A204.1 (cell line): Measurements from ENCODE around the gene TNFAIP8L1.

ENCODE experiments used
- FAIRE-seq: peaks from 2 replicates; lab custom pipeline; 2012; peaks lifted over from hg19 to GRCh38; lab: Jason Lieb, UNC

The TNFAIP8L1 gene

DNA sequence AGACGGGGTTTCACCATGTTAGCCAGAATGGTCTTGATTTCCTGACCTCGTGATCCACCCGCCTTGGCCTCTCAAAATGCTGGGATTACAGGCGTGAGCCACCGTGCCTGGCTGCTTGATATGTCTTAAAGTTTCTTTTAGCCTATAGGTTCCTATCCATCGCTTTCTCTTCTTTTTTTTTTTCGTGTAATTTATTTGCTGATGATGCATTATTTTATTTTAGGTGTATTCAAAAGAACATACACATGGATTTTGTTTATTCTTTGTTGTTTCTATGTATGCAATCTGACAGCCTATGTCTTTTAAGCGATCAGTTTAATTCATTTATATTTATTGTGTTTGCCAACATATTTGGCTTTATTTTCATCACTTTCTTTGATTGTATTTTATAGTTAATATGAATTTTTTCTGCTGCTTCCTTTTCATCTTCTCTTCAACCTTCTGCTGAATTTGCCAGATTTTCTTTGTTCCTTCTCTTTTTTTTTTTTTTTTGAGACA, 26.0 kb upstream of the TNFAIP8L1 start:
- no peak for FAIRE-seq

DNA sequence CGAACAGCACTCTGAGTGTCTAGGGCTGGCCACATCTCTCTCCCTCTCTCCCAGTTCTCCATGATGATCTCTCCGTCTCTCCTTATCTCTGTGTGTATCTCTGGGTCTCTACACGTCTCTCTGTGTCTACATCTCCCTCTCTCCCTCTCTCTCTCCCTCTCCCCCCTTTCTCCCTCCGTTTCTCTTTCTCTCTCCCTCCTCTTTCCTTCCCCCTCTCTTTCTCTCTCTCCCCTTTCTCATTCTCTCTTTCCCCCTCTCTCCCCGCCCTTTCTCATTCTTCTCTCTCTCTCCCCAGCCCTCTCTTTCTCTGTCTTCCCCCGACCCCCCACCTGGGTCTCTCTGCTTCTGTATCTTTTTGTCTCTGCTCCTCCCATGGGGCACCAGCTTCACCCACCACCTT, 21.3 kb upstream of the TNFAIP8L1 start:
- FAIRE-seq: no peak

DNA sequence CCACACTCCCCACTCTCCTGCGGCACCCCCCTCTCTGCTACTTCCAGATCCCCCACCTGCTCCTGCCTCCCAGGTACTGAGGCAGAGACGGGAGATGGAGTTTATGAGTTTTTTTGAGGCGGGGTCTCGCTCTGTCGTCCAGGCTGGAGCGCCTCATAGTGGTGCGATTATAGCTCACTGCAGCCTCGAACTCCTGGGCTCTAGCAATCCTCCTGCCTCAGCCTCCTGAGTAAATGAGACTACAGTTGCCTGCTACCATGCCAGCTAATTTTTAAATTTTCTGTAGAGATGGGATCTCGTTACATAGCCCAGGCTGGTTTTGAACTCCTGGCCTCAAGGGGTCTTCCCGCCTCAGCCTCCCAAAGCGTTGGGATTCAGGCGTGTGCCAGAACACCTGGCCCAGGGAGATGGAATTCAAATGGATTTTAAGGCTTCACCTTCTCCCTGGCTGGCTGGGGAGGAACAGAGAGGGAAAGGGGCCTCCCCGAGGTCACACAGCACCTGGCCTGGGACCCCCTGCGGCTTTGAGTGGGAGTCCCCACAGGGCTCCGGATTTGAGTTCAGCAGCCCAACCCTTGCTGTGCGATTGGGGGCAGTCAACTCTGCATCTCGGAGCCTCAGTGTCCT, 19.5 kb upstream of the TNFAIP8L1 start:
- FAIRE-seq: no peak

GRCh38 chr19:4620675-4621074, 18.6 kb upstream of the TNFAIP8L1 start:
- no peak for FAIRE-seq

DNA sequence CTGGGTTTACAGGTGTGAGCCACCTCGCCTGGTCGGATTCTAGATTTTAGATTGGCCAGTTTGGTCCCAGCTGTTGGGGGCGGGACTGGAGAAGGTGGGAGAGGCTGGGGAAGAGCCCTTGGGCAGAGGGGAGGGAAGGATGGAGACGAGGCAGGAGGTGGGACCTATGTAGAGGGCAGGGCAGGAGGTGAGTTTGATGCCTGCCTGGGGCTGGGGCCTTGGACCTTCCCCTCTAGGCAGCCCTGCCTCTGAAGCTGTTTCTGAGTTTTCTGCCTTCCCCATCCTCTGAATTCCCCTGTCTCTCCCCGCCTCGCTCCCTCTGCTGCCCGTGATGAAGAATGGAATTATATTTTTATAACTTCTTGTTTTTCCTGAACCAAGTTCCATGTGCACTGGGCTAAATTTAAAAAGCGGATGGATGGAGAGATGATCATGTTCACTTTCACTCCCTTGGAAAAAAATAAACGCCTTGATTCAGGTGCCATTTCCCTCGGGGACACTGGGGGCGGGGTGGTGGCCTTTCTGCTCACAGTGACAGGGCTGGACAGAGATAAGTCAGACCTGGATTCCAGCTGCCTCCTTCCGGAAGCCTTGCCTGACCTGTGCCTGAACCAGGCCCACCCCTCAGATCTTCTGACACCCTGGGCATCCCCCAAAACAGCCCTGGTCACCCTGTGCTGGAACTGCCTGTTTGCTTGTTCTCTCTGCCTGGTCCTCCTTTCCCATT, 16.5 kb upstream of the TNFAIP8L1 start:
- no peak for FAIRE-seq

DNA sequence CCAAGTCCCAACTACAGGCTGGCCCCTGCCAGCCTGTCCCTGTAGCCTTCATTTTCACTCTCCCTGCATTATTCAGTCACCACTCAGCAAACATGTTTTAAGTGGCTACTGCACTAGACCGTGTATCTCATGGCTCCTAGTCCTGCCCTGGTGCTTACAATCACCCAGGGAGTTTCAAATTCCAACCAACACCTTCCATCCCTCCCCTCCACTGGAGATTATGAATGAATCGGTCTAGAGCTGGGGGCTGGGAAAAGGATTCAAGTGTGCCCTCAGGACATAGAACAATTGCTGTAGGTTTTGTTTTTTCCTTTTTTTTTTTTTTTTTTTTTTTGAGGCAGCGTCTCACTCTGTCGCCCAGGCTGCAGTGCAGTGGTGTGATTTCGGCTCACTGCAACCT, 15.0 kb upstream of the TNFAIP8L1 start:
- no peak for FAIRE-seq

DNA sequence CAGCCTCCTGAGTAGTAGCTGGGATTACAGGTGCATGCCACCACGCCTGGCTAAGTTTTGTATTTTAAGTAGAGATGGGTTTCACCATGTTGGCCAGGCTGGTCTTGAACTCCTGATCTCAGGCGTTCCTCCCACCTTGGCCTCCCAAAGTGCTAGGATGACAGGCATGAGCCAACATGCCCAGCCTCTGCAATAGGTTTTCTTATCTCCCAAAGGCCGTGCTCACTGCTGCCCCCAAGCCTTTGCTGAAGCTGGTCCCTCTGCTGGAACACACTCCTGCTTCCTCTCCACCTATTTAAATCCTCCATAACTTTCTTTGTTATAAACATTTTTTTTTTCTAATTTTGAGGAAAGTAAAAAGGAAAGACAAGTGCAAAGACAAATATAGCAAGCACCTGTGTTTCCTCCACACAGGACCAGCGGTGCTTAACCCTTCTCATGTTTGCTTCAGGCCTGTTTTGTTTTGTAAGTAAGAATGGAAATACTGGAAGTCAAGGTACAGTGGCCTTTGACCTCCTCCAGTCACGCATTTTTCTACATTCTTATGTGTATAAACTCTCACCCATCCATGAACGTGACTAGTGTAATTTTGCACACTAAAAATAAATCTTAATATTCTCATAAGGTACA, 14.5 kb upstream of the TNFAIP8L1 start:
- FAIRE-seq: peak; percentile 93

DNA sequence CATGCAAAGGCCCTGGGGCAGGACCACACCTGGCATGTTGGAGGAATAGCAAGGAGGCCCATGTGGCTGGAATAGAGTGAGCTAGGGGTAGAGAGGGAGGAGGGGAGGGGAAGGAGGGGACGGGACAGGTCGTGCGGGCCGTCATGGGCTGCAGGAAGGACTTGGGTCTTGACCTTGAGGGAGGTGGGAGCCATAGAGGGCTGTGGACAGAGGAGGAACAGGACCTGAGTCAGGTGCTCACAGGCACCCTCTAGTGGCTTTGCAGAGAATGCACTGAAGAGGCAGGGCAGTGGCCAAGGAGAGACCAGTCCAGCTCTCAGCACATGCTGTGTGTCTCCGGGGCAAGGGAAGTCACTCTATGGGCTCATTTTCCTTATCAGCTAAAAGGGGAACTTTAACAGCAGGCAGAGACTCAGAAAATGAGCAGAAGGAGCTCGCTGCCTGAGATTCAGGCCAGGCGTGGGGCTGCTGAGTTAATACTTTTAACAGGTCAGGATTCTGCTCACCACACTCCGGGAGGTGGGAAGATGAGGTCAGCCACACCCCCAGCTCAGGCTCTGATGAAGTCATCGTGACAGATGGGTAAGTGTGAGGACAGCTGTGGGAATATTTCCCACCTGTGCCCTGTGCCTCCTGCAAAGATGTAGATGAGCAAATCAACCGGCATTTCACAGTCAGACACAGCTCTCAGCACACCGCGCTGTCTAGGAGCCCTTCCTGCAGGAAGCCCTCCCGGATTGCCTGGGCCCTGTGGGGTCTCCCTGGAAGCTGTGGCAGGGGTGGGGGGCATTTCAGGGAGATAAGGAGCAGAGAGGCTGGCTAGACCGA, 6.0 kb upstream of the TNFAIP8L1 start:
- no peak for FAIRE-seq

DNA sequence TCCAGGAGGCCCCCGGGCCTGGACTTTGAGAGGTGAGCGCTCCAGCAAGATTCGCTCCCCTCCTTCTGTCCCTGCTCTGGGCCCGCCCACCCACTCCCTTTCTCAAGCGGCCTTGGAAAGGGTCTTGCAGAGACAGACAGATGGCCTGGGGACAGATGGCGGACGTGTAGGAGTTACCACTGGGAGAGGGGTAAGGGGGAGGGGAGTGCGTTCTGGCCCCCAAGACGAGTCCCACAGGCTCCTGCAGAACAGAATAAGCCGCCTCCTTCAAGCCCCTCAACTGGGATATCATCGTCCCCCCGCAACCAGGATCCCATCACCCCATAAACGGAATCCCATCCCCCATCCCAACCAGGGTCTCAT, 3.6 kb upstream of the TNFAIP8L1 start:
- FAIRE-seq: no peak

DNA sequence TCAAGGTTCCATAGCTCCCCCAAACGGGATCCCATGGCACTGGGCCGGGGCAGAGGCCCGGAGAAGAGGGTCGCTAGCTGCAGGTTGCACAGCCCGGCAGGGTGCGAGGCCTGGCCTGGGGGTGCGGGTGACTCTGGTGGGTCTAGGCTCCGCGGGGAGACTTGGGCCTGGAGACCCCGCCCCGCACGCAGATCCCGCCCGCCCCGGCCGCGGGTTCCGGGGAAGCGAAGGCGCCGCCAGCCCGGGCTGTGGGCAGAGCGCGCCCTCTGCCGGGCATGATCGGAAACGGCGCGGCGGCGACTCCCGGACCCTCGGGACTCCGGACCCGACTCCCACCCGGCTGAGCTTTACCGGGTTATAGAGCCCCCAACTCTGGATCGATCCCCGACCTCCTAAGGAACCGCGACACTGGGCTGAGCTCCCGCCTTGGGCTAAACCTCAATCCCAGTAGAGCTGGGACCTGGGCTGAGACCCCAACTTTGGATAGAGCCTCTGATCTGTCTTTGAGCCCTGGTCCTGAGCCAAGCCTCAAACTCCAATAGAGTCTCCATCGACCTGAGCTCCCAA, 3.1 kb upstream of the TNFAIP8L1 start:
- no peak for FAIRE-seq

DNA sequence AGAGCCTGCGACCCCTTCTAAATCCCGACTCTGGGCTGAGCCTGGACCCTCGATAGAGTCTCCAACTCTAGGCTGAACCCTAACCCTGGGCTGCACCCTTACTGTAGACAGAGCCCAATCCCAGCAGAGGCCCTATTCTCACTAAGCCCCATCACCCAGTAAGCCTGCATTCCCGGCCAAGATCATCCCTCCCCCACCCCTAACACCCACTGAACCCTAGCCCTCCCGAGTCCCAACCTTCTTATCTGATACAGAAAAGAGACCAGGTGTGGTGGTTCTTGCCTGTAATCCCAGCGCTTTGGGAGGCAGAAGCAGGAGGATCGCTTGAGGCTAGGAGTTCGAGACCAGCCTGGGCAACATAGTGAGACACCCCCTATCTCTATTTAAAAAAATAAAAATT, 2.6 kb upstream of the TNFAIP8L1 start:
- FAIRE-seq: no peak

DNA sequence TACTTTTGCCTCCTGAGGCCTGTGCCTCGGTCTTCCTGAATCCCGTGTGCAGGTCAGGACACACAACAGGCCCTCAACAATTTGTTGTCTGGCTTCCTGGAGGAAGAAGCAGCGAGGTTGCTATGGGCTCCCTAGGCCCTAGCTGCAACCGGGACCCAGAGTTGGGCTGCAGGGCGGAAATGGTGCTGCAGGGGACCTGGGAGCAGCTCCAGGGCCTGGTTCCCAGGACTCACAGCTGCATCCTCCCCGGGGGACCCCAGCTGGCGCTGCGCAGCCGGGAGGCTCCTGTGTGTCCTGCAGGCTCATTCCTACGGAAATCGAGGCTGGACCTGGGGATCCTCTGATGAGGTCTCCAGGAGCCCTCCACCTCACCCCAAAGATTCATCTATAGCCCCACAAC, 999 bp upstream of the TNFAIP8L1 start:
- FAIRE-seq: no peak

DNA sequence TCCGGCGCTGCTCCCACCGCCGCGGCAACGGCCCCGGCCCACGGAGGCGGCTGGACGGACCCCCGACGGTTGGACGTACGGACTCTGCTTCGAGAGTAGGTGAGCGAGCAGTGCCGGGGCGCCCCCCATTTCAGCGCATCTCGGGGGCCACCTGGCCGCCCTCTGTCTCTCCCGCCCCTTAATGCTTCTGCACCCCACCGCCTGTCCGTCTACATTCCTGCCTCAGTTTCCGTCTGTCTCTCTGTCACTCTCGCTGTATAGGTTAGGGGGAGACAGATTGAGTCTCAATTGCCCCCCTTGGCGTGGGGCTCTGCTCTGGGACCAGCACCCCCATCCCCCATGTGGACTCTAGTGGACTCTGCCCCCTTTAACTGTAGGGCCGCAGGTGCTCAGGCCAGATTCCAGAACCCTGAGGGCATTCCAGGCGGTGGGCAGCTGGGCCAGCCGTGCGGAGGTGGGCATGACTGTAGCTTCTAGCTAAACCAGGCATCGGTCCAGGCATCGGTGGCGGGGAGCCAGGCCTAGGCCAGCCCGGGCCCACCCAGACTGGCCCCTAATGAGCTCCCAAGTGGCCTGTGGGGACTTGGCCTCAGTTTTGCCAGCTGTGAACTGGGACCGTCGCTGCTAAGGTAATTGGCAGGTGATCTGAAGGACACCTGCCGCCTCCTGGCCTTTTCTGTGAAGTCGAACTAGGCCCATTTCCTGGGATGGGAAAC, 373 bp downstream of the TNFAIP8L1 start:
- no peak for FAIRE-seq

DNA sequence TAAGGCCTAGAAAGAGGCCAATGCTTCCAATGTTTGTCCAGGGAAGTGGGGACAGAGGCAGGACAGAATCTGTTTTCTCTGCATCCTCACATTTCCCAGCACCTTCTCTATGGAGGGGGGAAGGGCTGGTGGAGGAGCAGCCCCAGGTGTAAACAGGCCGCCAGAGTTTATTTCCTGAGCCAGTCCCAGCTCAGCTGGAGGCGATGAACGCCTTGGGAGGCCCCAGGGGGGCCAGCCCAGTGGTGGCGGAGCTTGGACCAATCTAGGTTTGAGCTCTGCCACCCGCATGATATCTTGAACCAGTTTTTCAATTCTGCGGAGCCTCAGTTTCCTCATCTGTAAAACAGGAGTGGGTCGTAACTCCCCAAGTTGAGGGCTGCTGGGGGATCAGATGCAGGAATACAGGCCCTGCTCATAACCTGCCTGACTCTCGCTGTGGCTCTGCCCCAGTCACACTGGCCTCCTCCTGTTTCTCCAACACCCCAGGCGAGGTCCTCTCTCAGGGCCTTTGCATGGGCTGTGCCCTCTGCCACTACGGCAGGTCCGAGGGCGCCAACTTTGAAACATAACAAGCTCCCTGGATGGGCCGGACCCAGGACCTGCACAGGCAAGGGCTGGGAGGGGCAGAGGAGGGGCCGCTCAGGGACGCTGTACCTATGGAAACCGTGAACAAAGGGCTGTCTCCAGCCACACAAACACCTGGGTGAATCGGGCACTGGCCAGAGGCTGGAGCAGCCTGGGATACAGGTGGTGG, 1.1 kb downstream of the TNFAIP8L1 start:
- FAIRE-seq: no peak

- no peak for FAIRE-seq
Measured at GRCh38 chr19:4641132-4641531, 1.8 kb downstream of the TNFAIP8L1 start.

DNA sequence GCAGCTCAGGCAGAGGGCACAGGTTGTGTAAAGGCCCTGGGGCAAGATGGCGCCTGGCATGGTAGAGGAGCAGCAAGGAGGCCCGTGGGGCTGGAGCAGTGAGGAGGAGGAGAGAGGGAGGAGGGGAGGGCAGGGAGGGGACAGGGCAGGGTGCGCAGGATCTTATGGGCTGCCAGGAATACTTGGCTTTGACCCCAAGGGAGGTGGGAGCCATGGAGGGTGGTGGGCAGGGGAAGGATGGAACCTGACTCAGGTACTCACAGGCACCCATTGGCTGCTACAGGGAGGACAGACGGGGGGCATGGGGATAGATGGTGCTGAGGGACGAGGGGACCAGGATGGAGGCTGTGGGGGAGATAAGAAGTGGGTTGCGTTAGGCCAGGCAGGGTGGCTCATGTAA, 3.3 kb downstream of the TNFAIP8L1 start:
- no peak for FAIRE-seq

GRCh38 chr19:4645718-4646117, 6.4 kb downstream of the TNFAIP8L1 start:
- no peak for FAIRE-seq

DNA sequence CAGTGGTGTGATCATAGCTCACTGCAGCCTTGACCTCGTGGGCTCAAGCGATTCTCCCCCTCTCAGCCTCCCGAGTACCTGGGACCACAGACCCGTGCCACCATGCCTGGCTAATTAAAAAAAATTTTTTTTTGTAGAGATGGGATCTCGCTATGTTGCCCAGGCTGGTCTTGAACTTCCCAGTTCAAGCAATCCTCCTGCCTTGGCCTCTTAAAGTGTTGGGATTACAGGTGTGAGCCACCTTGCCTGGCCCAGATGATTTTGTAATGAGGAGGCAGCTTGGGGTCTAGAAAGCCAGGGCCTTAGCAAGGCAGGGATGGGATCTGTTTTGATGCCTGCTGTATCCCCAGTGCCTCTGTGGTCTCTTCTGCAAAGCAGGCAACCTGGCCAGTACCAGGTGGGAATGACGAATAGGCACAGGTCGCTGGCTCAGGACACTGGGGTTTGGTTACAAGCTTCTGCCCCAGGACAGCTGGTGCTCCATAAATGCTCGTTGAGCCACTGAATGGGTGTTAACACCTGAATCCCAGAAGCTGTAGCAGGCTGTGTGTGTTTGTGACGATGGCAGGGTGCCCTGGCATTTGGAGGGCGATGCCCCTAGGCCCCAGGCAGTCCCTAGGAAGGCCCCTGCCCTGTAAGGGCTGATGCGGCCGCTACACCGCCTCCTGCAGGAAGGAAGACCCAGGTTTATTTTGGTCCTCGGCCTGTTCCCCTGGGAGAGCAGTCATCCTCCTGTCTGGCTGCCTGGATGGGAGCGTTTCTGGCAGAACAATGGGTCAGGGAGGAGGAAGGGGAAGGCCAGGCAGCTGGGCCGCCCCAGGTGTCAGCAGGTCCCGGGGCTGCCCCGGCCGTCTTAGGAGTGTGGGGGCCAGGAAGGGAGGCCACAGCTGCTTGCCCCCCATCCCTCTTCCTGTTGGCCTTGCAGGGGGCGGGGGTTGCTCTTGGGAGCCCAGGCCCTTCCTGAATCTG, 8.6 kb downstream of the TNFAIP8L1 start:
- FAIRE-seq: no peak

GRCh38 chr19:4649392-4650047, 10.2 kb downstream of the TNFAIP8L1 start:
- no peak for FAIRE-seq
